Stomach (tissue), 4 donors: ENCODE measurements around the gene CNGA4.

Experiments used
- EP300 ChIP-seq: sonication (generic); formaldehyde crosslinking; IDR thresholded peaks from one replicate; pipeline ENCODE4 v1.6.1; 2017; ENCODE audit warnings: antibody characterized with exemption
- POLR2AphosphoS5 ChIP-seq, 3 donors: sonication (generic); formaldehyde crosslinking; IDR thresholded peaks; one replicate each; pipeline ENCODE4 v1.6.1; 2016; ENCODE audit warnings: antibody characterized with exemption in 3 of 3

DNA sequence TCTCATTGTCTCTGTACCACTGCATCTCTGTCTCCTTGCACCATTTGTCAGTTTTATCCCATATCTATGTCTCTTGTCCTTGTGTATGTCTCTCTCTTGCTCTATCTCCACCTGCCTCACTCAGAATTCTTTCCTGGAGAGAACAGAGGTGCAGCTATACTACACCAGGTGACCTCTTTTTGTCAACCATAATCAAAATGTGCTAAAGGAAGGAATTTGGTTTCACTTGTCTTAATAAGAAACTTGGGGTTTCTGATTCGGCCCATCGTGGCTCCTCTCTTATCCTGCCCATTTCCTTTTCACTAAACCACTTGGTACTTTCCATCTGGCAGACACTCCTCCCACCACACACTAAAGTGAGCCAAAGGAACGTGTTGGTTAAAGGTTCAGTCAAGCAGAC lies 35.6 kb upstream of the CNGA4 start:
- TF ChIP-seq EP300 (no peak), POLR2AphosphoS5 (IDR thresholded peaks at IDR 0.05) (no peak)
